HG03139 (cell line): ENCODE data around the gene POTEJ.
"Not testable (repeated sequence)": the region's sequence is repeated elsewhere in the genome, so short reads cannot be mapped to it uniquely, and the experiment has no call there.

Experiments used
- ATAC-seq: cut with Tn5 transposase; IDR thresholded peaks from one replicate; pipeline ENCODE4 v1.9.1; 2021; ENCODE audit not compliant: unreplicated experiment

POTEJ gene

DNA sequence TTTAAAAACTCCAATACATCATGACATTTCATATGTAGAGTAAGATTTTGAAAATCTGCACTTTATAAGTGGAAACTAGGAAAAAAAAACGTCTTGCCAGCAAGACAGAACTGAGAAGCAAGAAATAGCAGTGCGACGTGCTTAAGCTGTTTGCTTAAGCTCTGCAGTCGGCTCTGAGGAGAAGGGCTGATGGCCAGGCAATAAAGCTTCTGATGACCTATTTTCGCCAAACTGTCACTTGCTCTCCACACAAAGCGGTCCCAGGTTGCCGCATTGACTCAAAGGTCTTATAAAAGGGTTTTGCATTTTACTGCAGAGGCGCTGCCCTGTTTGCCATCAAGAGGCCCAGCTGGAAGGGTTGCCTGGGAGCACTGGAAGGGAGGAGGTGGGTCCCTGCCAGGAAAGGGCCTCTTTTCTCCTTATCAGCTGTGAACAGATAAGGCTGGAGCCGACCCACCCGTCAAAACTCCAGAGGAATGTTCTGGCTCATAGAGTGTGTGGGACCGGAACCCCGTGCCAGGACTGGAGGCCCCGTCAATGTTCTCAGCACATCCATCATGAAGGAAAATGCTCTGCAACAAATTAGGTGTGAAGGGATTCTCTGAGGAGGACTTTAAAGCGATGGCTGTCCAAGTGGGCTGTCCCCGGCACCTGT, 9.5 kb upstream of the POTEJ start:
- ATAC-seq: not testable (repeated sequence)

DNA sequence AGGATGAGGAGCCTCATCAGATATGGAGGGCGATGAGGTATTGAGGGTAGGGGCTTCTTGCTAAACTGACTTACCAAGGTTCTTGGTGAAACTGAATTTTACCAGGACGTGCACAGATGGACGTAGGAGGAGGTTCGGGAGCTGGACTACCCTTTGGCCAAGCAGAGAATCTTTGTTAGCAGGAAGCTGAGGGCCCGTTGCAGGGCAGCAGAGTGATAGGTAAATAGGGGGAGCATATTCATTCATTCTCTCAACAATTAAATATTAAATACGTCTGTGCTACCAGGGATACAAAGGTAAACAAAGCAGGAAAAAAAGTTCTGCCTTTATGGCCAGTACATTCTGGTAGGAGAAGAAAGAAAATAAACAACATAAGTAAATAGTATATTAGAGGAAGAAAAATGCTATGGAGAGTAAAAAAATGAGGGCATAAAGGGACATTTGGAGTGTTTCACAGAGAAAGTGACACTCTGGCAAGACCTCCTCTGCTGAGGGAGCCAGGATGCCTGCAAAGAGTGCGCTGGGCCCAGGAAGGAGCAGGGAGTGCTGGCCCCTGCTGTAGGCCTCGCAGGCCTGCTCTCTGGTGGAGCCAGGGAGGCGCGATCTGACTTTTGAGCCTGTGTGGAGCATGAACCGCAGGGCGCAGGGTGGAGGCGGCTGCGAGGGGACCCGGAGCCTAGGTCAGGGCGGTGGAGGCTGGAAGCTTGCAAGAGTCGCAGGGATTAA, 2.8 kb upstream of the POTEJ start:
- ATAC-seq: not testable (repeated sequence)

DNA sequence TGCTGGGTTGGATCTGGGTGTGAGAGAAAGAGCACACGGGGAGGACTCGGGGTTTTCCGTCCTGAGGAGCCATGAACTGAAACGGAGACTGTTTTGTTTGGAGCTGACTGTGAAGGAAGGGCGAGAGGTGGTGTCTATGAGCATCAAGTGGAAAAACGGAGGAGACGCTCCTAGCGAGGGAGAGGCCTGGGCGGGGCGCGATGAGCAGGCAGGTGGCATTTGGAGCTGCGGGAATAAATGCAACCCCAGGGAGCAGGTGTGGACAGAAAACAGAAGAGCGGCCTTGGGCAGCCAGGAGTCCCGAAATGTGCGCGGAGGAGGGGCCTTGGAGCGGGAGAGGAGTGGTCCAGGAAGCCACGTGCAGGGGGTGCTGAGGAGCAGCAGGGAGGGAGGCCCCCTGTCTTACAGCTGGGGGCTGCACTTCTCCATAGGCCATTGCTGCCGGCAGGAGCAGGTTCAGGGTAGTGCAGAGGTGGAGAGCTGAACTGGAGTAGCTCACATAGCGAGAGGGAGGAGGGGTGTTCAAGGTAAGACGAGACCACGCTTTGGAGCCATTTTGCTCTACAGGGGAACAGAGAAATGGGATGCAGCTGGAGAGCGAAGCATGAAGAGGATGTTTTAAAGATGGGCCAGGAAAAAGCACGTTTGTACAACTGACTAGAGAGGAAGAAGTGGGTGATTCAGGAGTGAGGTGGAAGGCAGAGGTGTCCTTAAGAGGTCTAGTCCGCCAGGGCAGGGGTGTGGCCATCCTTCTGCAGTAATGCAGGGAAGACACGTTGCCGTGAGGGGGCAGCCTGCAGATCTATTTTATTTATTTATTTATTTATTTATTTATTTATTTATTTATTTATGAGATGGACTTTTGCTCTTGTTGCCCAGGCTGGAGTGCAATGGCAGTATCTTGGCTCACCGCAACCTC, 2.0 kb upstream of the POTEJ start:
- not testable (repeated sequence) for ATAC-seq

- ATAC-seq: not testable (repeated sequence)
Measured at GRCh38 chr2:130610486-130610885, 754 bp upstream of the POTEJ start.

GRCh38 chr2:130628784-130629475, 17.7 kb downstream of the POTEJ start:
- ATAC-seq: not testable (repeated sequence)

GRCh38 chr2:130638973-130639372, 27.7 kb downstream of the POTEJ start:
- ATAC-seq: not testable (repeated sequence)

DNA sequence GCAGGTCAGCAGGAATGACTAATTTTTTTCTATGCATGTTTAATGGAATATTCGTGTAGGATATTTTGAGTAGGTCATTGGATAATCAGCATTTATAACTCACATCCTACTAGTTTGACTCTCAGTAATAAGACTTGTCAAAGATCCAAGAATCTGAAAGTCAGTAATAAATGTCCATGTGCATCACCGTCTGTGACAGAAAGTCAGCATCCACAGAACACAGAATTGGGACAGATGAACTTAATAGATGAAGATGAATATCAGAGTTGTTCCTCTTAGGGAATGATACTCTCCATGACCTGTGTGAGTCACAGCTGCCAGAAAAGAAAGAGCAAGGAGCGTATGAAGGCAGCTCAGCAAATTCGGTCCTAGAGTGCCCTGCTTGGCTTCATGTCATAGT, 30.4 kb downstream of the POTEJ start:
- ATAC-seq: not testable (repeated sequence)

- not testable (repeated sequence) for ATAC-seq
Measured at GRCh38 chr2:130649285-130649684, 38.0 kb downstream of the POTEJ start.

- not testable (repeated sequence) for ATAC-seq
Measured at GRCh38 chr2:130664506-130664905, 53.3 kb downstream of the POTEJ start.

GRCh38 chr2:130665596-130665995, 54.4 kb downstream of the POTEJ start:
- not testable (repeated sequence) for ATAC-seq

- ATAC-seq: not testable (repeated sequence)
Measured at GRCh38 chr2:130667516-130667915, 56.3 kb downstream of the POTEJ start.

DNA sequence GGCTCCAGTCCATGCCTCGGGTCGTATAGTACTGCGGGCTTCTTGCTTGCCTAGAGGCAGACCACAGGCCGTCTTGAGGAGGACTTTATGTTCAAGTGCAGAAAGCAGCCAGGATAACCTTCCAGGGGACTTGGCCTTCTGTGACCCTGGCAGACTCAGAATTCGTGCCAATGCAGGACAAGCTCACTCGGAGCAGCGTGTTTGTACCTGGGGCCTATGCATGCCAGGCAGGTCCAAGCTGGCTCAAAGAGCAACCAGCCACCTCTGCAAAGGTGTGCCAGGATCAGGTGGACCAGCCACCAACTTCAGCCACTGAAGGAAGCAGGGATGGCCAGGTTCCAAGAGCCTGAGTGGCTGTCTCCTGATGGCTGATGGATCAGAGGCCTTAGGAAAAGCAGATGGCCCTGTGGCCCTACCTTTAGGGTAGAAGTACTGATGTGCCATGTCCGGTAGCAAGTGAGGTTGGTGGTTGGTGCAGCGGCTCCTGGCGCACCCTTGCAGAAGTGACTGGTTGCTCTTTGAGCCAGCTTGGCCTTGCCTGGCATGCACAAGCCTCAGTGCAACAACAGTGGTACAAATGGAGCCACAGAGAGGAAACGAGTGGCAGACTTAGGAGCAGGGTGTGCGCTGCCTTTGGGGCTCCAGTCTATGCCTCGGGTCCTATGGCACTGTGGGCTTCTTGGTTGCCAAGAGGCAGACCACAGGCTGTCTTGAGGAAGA, 58.9 kb downstream of the POTEJ start:
- not testable (repeated sequence) for ATAC-seq

DNA sequence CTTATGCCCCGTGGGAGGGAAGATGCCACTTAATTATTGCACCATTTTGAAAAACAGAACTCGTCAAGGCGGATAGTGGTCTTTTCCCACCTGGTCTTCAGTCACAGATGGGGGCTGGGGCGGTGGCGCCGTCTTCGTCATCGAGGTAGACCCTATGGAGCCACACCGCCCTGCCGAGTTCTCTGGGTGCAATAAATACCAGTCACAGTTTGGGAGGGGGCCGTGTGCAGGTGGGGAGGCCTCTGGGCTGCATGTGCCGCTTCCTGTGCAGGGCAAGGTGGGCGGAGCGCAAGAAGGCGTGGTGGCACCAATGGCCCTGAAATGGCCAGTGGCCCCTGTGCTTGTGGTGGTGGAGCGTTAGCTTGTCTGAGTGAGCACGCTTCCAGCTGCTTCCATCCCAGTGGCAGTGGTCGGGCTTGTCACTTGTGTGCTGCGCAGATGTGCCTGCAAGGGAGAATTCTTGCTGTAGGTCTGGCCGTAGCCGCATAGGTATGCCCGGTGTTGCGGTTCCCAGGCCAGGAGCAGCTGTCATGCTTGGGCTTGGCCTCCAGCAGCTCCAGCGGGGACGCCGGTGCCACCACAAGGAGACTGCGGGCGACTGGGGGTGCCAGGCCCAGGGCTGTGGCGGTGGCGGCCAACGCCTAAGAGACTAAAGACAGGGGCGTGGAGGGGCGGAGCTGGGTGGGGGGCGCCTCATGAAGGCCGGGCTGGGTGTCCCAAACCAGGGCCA, 81.0 kb downstream of the POTEJ start:
- ATAC-seq: not testable (repeated sequence)

- ATAC-seq: not testable (repeated sequence)
Measured at GRCh38 chr2:130693474-130693873, 82.2 kb downstream of the POTEJ start.

GRCh38 chr2:130703250-130703649, 92.0 kb downstream of the POTEJ start:
- ATAC-seq: not testable (repeated sequence)
